H1 (cell line): ENCODE data around the gene STIM1. TPM values are rescaled to one million over a fixed set of nuclear protein-coding genes. Genes with fewer than 3 reads are reported as not detected.

Experiments used
- CBX5 ChIP-seq: fragments of 300-800, 300-1000 bp; sonication (generic); IDR thresholded peaks from 2 replicates; pipeline ENCODE4 v1.7.1; 2016; ENCODE audit warnings: antibody characterized with exemption, low read length, low read depth
- CBX8 ChIP-seq: fragments of 300-800, 300-1000 bp; sonication (generic); IDR thresholded peaks from 2 replicates; pipeline ENCODE4 v1.7.1; 2016; ENCODE audit warnings: low read depth, low read length, borderline replicate concordance
- FOSL1 ChIP-seq: IDR thresholded peaks from 2 replicates; pipeline ENCODE4 v1.6.1; 2011; ENCODE audit warnings: mild to moderate bottlenecking, low read depth, low read length, moderate library complexity; ENCODE audit not compliant: insufficient read depth
- SRF ChIP-seq: IDR thresholded peaks from 2 replicates; pipeline ENCODE4 v1.6.1; 2011; ENCODE audit warnings: mild to moderate bottlenecking, low read depth, low read length, moderate library complexity
- TAF7 ChIP-seq: optimal IDR thresholded peaks from 2 replicates; pipeline ENCODE3; 2011; ENCODE audit warnings: low read depth, mild to moderate bottlenecking, inconsistent platforms, low read length, moderate library complexity, borderline replicate concordance
- polyA plus RNA-seq, 7 experiments: library from polyadenylated mRNA; depleted of rRNA in 3 of 7; stranded (reverse) in 5 of 7; unstranded in 2 of 7; fragments of >200 nt in 5 of 7; fragments of 200-250 nt in 2 of 7; gene quantifications; 1 replicate in 5 of 7; 2 replicates in 1 of 7; 4 replicates in 1 of 7; pipeline versions ENCODE4 v1.2.1 to v1.2.3, GENCODE V29; 2011 to 2013; ENCODE audit warnings: missing spikeins in 2 of 7, mixed read lengths in 2 of 7
- total RNA-seq: library from RNA; stranded (reverse); fragmentation: NEBNext Ultra II Directional; extraction: Animal tissue kit (Norgen Biotek cat#: 25700); gene quantifications from 2 replicates; pipeline ENCODE4 v1.2.1, GENCODE V29; 2021
- TF ChIP-seq, protein P1 (sequence below): IDR thresholded peaks from 2 replicates; pipeline ENCODE4 v1.6.1; 2011; ENCODE audit warnings: low read length, improper control_type of control experiment

The STIM1 gene
- total and polyA plus RNA-seq, 2 of the 8 experiments (the other 6 are each of a cell fraction or from before 2014, with no cell fraction given): 11.1 to 12.2 TPM

DNA sequence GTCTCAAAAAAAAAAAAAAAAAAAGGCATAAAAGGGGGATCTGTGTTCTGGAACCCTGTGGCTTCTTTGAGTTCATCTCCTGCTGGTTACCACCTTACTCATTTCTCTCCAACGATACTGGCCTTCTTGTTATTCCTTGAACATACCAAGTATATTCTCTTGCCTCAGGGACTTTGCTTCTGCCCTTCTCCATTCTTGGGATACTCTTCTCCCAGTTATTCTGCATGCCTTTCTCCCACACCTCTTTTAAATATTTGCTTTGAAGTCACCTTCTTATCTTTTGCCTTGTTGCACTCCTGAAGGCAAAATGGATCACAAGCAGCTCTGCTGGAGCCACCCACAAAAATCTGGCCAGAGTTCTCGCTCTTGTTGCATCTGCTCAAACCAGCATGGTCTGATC lies 163.2 kb downstream of the STIM1 start (continued):
- TF ChIP-seq TAF7: no peak
- no peak for TF ChIP-seq CBX5
- no peak for TF ChIP-seq FOSL1
- TF ChIP-seq SRF: no peak
- no peak for TF ChIP-seq CBX8
- TF ChIP-seq, protein P1, sequence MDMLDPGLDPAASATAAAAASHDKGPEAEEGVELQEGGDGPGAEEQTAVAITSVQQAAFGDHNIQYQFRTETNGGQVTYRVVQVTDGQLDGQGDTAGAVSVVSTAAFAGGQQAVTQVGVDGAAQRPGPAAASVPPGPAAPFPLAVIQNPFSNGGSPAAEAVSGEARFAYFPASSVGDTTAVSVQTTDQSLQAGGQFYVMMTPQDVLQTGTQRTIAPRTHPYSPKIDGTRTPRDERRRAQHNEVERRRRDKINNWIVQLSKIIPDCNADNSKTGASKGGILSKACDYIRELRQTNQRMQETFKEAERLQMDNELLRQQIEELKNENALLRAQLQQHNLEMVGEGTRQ: no peak
